PC-9 (cell line): Measurements from ENCODE around the gene LCN12.

ENCODE experiments used
- CTCF ChIP-seq: fragments of 200-600 bp; sonication (generic); conservative IDR thresholded peaks from 2 replicates; pipeline ENCODE4 v1.6.1; 2017; ENCODE audit warnings: mixed run types, antibody characterized with exemption, mild to moderate bottlenecking, moderate library complexity
- EZH2 ChIP-seq: fragments of 200-600 bp; sonication (generic); IDR thresholded peaks from 2 replicates; pipeline ENCODE4 v1.8.0; 2017; ENCODE audit warnings: antibody characterized with exemption, low read depth

GRCh38 chr9:136985853-136986252, 33.8 kb downstream of the LCN12 start:
- no peak for TF ChIP-seq EZH2
- TF ChIP-seq CTCF, result no peak
